ENCODE results near the gene CDH12. TPM values are rescaled to one million over a fixed set of nuclear protein-coding genes. Genes with fewer than 3 reads are reported as not detected.

CDH12 gene
- total and polyA plus RNA-seq, 10 of the 15 experiments (the other 5 are each of a cell fraction or from before 2014, with no cell fraction given), result 0.03 to 0.16 TPM; not detected in 8

GRCh38 chr5:21809611-21810010, 1043.5 kb downstream of the CDH12 start:
- TF ChIP-seq CBX3 (IDR thresholded peaks at IDR 0.05; ENCODE audit: borderline replicate concordance, low read depth) (no peak), CEBPB (IDR thresholded peaks at IDR 0.05; ENCODE audit: borderline replicate concordance in 1 of 2, low read depth in 2 of 2, low read length in 2 of 2) (no peak), ZNF217 (IDR thresholded peaks at IDR 0.05) (no peak), USF1 (IDR thresholded peaks at IDR 0.05; ENCODE audit: borderline replicate concordance, extremely low read length, insufficient read depth, low read depth, low read length) (no peak), RAD21 (IDR thresholded peaks at IDR 0.05; ENCODE audit: insufficient read depth, low read depth, low read length) (no peak), SKIL (IDR thresholded peaks at IDR 0.05; ENCODE audit: low read depth, poor library complexity, severe bottlenecking) (no peak), MXI1 (IDR thresholded peaks at IDR 0.05; ENCODE audit: low read depth, low read length) (no peak), LARP7 (IDR thresholded peaks at IDR 0.05) (no peak), BACH1 (IDR thresholded peaks at IDR 0.05; ENCODE audit: borderline replicate concordance) (no peak), TARDBP (IDR thresholded peaks at IDR 0.05; ENCODE audit: borderline replicate concordance) (no peak), MTA3 (IDR thresholded peaks at IDR 0.05; ENCODE audit: borderline replicate concordance, low read length) (no peak), CHD4 (IDR thresholded peaks at IDR 0.05) (no peak), NR2F1 (conservative IDR thresholded peaks at IDR 0.05) (no peak), IRF4 (IDR thresholded peaks at IDR 0.05; ENCODE audit: low read depth, low read length) (no peak), ESRRA (IDR thresholded peaks at IDR 0.05; ENCODE audit: low read length) (no peak), IKZF1 (conservative IDR thresholded peaks at IDR 0.05) (no peak), RAD51 (IDR thresholded peaks at IDR 0.05) (no peak), IRF3 (IDR thresholded peaks at IDR 0.05) (no peak)
- BruUV-seq (replicated peaks), result no TSS peak
- in situ Hi-C loops (cut with MboI) (no loop called here), intact Hi-C loops (cut with micrococcal nuclease; ENCODE audit: unreplicated experiment) (loop anchor here (10.0 kb wide), 2 partner anchors 55 to 415 kb away; no protein-coding TSS in a partner anchor)
- no peaks in the 10 kb centered on the region for H3K9me3 ChIP-seq (replicated peaks; ENCODE audit: control insufficient read depth, insufficient read depth, low read length)
- POLR2A ChIA-PET, result no interaction called here
- ATAC-seq (no peak), FAIRE-seq (no peak), DNase-seq (ENCODE audit: low read depth, low spot score) (no peak)
- 0% methylated on average over 2 of the region's 2 CpGs for WGBS (ENCODE audit: insufficient coverage, insufficient replicate concordance, low lambda C conversion rate, missing lambda C conversion rate)
- H3K4me2 ChIP-seq (ENCODE audit: control insufficient read depth, insufficient read depth), result no peak overlapping the region
- no peaks in the 10 kb centered on the region for H3K36me3 ChIP-seq (ENCODE audit: control insufficient read depth in 2 of 2, insufficient read depth in 2 of 2, low read length in 1 of 2)
- H3K4me1 ChIP-seq (ENCODE audit: control insufficient read depth, insufficient read depth, low read length), result no peaks in the 10 kb centered on the region
- no peaks in the 10 kb centered on the region for H4K20me1 ChIP-seq (ENCODE audit: control insufficient read depth, insufficient read depth)
- H3K79me2 ChIP-seq (ENCODE audit: control insufficient read depth, insufficient read depth, low read length), result no peaks in the 10 kb centered on the region
- RAD21 ChIA-PET (ENCODE audit: unreplicated experiment), result interaction anchor here (1.6 to 2.2 kb wide), 3 partner anchors 9 to 39 kb away, joined by 3 to 5 read pairs (median 3); no protein-coding TSS in a partner anchor
- no peaks in the 10 kb centered on the region for H3K27me3 ChIP-seq (replicated peaks in 1 of 2; ENCODE audit: control insufficient read depth in 2 of 2, insufficient read depth in 2 of 2, low read length in 1 of 2)
- SMC1A ChIA-PET (ENCODE audit: uncharacterized antibody, unreplicated experiment), result interaction anchor here (0.7 to 1.4 kb wide), 2 partner anchors 22 to 1333 kb away, joined by 3 read pairs; no protein-coding TSS in a partner anchor
- no peak overlapping the region for H3K4me3 ChIP-seq
- CTCF ChIA-PET, result interaction anchor here (0.9 to 1.4 kb wide), 3 partner anchors 20 to 27 kb away, joined by 3 to 5 read pairs (median 3); no protein-coding TSS in a partner anchor
- H3K27ac ChIP-seq (ENCODE audit: control insufficient read depth, insufficient read depth), result no peak overlapping the region
- no peak overlapping the region for H3K9ac ChIP-seq (ENCODE audit: control insufficient read depth, insufficient read depth, low read length)
- no peak overlapping the region for H2AFZ ChIP-seq (ENCODE audit: control insufficient read depth, low read depth, low read length)

Data from GM12878 (cell line).